ENCODE results near the gene EBF4. TPM values are rescaled to one million over a fixed set of nuclear protein-coding genes. Genes with fewer than 3 reads are reported as not detected.

The EBF4 gene
- polyA plus RNA-seq, 1 donor from 2014 or later = 13.2 TPM

DNA sequence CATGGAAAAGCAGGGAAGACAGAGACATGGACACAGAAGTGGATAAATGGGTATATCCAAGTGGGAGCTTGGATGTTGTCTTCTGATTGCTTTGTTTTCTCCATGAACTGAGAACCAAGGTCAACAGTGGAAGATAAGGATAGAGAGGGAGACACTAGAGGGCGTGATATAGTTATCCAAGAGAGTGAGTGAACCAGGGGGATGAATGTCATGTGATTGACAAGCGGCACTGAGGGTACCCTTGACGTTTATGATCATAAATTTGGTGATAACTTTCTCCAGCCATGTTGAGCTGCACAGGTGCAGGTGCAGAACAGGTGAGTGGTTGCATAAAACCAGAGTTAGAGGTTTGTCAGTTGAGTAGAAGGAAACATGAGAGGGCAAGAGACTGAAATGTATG lies 20.7 kb downstream of the EBF4 start:
- H3K27me3 ChIP-seq (ENCODE audit: insufficient read depth, low read depth, low read length) = no peaks in the 10 kb centered on the region
- H3K9me2 ChIP-seq (ENCODE audit: insufficient read depth, low read length) = no peaks in the 10 kb centered on the region
- no peak overlapping the region for H3K9ac ChIP-seq (ENCODE audit: low read length)
- TF ChIP-seq CTCF (IDR thresholded peaks at IDR 0.05; ENCODE audit: poor library complexity, severe bottlenecking) (no peak), EZH2 (IDR thresholded peaks at IDR 0.05; ENCODE audit: borderline replicate concordance, insufficient read depth, low read length, poor library complexity, severe bottlenecking) (no peak), TAF1 (IDR thresholded peaks at IDR 0.05; ENCODE audit: low read depth) (no peak), MXI1 (conservative IDR thresholded peaks at IDR 0.05; ENCODE audit: poor library complexity, severe bottlenecking) (no peak), POLR2AphosphoS5 (IDR thresholded peaks at IDR 0.05) (no peak), SMC3 (conservative IDR thresholded peaks at IDR 0.05; ENCODE audit: poor library complexity) (no peak), EP300 (conservative IDR thresholded peaks at IDR 0.05; ENCODE audit: poor library complexity, severe bottlenecking) (no peak), RAD21 (conservative IDR thresholded peaks at IDR 0.05) (no peak)
- TF ChIP-seq, protein P1, sequence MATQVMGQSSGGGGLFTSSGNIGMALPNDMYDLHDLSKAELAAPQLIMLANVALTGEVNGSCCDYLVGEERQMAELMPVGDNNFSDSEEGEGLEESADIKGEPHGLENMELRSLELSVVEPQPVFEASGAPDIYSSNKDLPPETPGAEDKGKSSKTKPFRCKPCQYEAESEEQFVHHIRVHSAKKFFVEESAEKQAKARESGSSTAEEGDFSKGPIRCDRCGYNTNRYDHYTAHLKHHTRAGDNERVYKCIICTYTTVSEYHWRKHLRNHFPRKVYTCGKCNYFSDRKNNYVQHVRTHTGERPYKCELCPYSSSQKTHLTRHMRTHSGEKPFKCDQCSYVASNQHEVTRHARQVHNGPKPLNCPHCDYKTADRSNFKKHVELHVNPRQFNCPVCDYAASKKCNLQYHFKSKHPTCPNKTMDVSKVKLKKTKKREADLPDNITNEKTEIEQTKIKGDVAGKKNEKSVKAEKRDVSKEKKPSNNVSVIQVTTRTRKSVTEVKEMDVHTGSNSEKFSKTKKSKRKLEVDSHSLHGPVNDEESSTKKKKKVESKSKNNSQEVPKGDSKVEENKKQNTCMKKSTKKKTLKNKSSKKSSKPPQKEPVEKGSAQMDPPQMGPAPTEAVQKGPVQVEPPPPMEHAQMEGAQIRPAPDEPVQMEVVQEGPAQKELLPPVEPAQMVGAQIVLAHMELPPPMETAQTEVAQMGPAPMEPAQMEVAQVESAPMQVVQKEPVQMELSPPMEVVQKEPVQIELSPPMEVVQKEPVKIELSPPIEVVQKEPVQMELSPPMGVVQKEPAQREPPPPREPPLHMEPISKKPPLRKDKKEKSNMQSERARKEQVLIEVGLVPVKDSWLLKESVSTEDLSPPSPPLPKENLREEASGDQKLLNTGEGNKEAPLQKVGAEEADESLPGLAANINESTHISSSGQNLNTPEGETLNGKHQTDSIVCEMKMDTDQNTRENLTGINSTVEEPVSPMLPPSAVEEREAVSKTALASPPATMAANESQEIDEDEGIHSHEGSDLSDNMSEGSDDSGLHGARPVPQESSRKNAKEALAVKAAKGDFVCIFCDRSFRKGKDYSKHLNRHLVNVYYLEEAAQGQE (IDR thresholded peaks at IDR 0.05; ENCODE audit: borderline replicate concordance) = no peak
- no peaks in the 10 kb centered on the region for H4K20me1 ChIP-seq (ENCODE audit: insufficient read depth)
- no peak overlapping the region for H3K27ac ChIP-seq (ENCODE audit: low read length)
- H3K4me3 ChIP-seq (ENCODE audit: low read length) = no peak overlapping the region
- no peaks in the 10 kb centered on the region for H3K36me3 ChIP-seq (ENCODE audit: insufficient read depth, low read length)
- no peaks in the 10 kb centered on the region for H3K9me3 ChIP-seq (ENCODE audit: low read length)
- H2AFZ ChIP-seq (ENCODE audit: low read depth, low read length) = no peak overlapping the region
- no peak overlapping the region for H3K4me2 ChIP-seq (ENCODE audit: low read length)
- no peaks in the 10 kb centered on the region for H3F3A ChIP-seq (ENCODE audit: insufficient read depth, low read length, poor library complexity, severe bottlenecking)
- H3K79me2 ChIP-seq (replicated peaks; ENCODE audit: insufficient read depth, low read length) = no peaks in the 10 kb centered on the region

DNA sequence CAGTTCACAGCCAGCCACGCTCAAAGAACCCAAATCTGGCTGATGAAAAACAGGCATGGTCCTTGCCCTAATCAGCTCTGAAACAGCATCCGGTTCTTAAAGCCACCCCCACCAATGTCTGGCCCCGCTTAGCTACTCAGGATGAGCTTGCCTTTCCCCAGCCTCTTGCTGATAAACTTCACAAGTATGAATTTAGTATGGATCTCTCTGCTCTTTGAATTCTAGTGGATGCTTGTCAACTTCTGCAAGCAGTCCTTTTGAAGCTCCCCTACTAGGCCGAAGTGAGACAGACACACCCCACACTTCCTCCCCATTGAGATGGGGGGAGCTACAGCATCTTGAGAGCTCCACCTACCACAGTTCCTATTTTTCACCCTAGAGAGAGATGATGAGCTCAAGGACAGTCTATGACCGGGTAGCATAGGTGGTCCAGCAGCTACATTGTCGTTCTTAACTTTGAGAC lies 36.7 kb downstream of the EBF4 start:
- Histone ChIP-seq H4K20me1 (ENCODE audit: insufficient read depth) (no peaks in the 10 kb centered on the region), H3K4me3 (ENCODE audit: low read length) (no peak overlapping the region)

GRCh38 chr20:2729791-2730190 lies 37.2 kb downstream of the EBF4 start:
- no peak overlapping the region for H3K27ac ChIP-seq (ENCODE audit: low read length)
- no peak overlapping the region for H3K4me3 ChIP-seq (ENCODE audit: low read length)
- H3F3A ChIP-seq (ENCODE audit: insufficient read depth, low read length, poor library complexity, severe bottlenecking) = no peaks in the 10 kb centered on the region
- H3K36me3 ChIP-seq (ENCODE audit: insufficient read depth, low read length) = no peaks in the 10 kb centered on the region
- no peak overlapping the region for H3K9ac ChIP-seq (ENCODE audit: low read length)
- H2AFZ ChIP-seq (ENCODE audit: low read depth, low read length) = no peak overlapping the region
- no peaks in the 10 kb centered on the region for H3K79me2 ChIP-seq (replicated peaks; ENCODE audit: insufficient read depth, low read length)
- H3K27me3 ChIP-seq (ENCODE audit: insufficient read depth, low read depth, low read length) = no peaks in the 10 kb centered on the region
- TF ChIP-seq EZH2 (IDR thresholded peaks at IDR 0.05; ENCODE audit: borderline replicate concordance, insufficient read depth, low read length, poor library complexity, severe bottlenecking) = no peak
- TF ChIP-seq CTCF (IDR thresholded peaks at IDR 0.05; ENCODE audit: poor library complexity, severe bottlenecking) = no peak
- no peaks in the 10 kb centered on the region for H4K20me1 ChIP-seq (ENCODE audit: insufficient read depth)
- no peaks in the 10 kb centered on the region for H3K9me2 ChIP-seq (ENCODE audit: insufficient read depth, low read length)
- H3K9me3 ChIP-seq (ENCODE audit: low read length) = no peaks in the 10 kb centered on the region
- H3K4me2 ChIP-seq (ENCODE audit: low read length) = no peak overlapping the region

More for the DNA sequence above, 36.7 kb downstream of the EBF4 start:
- Histone ChIP-seq H3K9me3 (ENCODE audit: low read length) (no peaks in the 10 kb centered on the region), H3K9ac (ENCODE audit: low read length) (no peak overlapping the region), H3K4me2 (ENCODE audit: low read length) (no peak overlapping the region), H3K27me3 (ENCODE audit: insufficient read depth, low read depth, low read length) (no peaks in the 10 kb centered on the region), H3K79me2 (replicated peaks; ENCODE audit: insufficient read depth, low read length) (no peaks in the 10 kb centered on the region), H3K9me2 (ENCODE audit: insufficient read depth, low read length) (no peaks in the 10 kb centered on the region), H3F3A (ENCODE audit: insufficient read depth, low read length, poor library complexity, severe bottlenecking) (no peaks in the 10 kb centered on the region), H2AFZ (ENCODE audit: low read depth, low read length) (no peak overlapping the region), H3K36me3 (ENCODE audit: insufficient read depth, low read length) (no peaks in the 10 kb centered on the region), H3K27ac (ENCODE audit: low read length) (no peak overlapping the region)
- no peak for TF ChIP-seq EZH2 (IDR thresholded peaks at IDR 0.05; ENCODE audit: borderline replicate concordance, insufficient read depth, low read length, poor library complexity, severe bottlenecking)

All from neural cell (in vitro differentiated cells).